Astrocyte (in vitro differentiated cells and primary cell): ENCODE data around the gene SLC22A4.

Source experiments
- CTCF ChIP-seq: IDR thresholded peaks from 2 replicates; pipeline ENCODE4 v1.5.1; 2011; ENCODE audit warnings: low read depth, mild to moderate bottlenecking, inconsistent platforms, low read length, moderate library complexity; ENCODE audit not compliant: insufficient read depth
- EZH2 ChIP-seq: IDR thresholded peaks from 2 replicates; pipeline ENCODE4 v1.6.1; 2012; ENCODE audit warnings: mild to moderate bottlenecking, low read length, inconsistent platforms; ENCODE audit not compliant: insufficient read depth

- TF ChIP-seq EZH2 (no peak), CTCF (no peak)
Measured at GRCh38 chr5:132281856-132282614, 12.2 kb upstream of the SLC22A4 start.
